ENCODE measurements around the gene TMEM63B.

DNA sequence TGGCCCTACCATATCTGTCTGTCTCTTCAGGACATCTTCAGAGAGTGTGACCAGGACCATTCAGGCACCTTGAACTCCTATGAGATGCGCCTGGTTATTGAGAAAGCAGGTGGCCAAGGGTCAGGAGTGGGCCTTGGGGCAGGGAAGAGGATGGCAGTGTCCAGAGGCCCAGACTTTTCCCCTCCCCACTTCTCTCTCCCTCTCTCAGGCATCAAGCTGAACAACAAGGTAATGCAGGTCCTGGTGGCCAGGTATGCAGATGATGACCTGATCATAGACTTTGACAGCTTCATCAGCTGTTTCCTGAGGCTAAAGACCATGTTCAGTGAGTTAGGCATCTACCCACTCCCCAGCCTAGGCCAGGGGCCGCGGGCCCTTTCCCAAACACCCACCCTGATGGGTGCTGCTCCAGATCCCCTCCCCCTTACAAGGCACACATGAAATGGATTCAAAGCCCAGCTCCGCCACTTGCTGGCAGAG, 55.6 kb downstream of the TMEM63B start:
- TF ChIP-seq, protein P1, sequence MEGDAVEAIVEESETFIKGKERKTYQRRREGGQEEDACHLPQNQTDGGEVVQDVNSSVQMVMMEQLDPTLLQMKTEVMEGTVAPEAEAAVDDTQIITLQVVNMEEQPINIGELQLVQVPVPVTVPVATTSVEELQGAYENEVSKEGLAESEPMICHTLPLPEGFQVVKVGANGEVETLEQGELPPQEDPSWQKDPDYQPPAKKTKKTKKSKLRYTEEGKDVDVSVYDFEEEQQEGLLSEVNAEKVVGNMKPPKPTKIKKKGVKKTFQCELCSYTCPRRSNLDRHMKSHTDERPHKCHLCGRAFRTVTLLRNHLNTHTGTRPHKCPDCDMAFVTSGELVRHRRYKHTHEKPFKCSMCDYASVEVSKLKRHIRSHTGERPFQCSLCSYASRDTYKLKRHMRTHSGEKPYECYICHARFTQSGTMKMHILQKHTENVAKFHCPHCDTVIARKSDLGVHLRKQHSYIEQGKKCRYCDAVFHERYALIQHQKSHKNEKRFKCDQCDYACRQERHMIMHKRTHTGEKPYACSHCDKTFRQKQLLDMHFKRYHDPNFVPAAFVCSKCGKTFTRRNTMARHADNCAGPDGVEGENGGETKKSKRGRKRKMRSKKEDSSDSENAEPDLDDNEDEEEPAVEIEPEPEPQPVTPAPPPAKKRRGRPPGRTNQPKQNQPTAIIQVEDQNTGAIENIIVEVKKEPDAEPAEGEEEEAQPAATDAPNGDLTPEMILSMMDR (conservative IDR thresholded peaks at IDR 0.05 in 1 of 2, IDR thresholded peaks at IDR 0.05 in 1 of 2; ENCODE audit: extremely low read depth in 1 of 2, insufficient read depth in 1 of 2, low read depth in 1 of 2, low read length in 2 of 2) = no peak
- TF ChIP-seq EZH2 (IDR thresholded peaks at IDR 0.05; ENCODE audit: borderline replicate concordance, low read length) = no peak

Measured in mammary epithelial cell (primary cell).